Prostate gland (tissue), 2 donors: Measurements from ENCODE around the gene TECR. TPM values are rescaled to one million over a fixed set of nuclear protein-coding genes. Genes with fewer than 3 reads are reported as not detected.
A peak's percentile ranks its signal among the peaks of the same experiment; 100 is the strongest.

Experiments used
- DNase-seq: peaks from one replicate; pipeline ENCODE4 v3.0.0-alpha.2; 2019; ENCODE audit warnings: low spot score
- H3K27ac ChIP-seq, 2 donors: fragments of 200-600 bp; sonication (generic); 2 replicates each; pipeline ENCODE4 v1.5.1; 2017 to 2019
- H3K27me3 ChIP-seq: fragments of 200-600 bp; sonication (generic); replicated peaks from 2 replicates; pipeline ENCODE4 v1.5.1; 2019; ENCODE audit not compliant: insufficient read depth
- H3K36me3 ChIP-seq, 2 donors: fragments of 200-600 bp; sonication (generic); 1 replicate in 1 of 2; 2 replicates in 1 of 2; pipeline versions ENCODE4 v1.5.1 to v1.8.1; 2017 to 2019
- H3K4me1 ChIP-seq: fragments of 200-600 bp; sonication (generic); replicated peaks from 2 replicates; pipeline ENCODE4 v1.5.1; 2019
- H3K4me3 ChIP-seq, 2 donors: fragments of 200-600 bp; sonication (generic); 2 replicates each; pipeline ENCODE4 v1.5.1; 2017 to 2019
- H3K9me3 ChIP-seq: fragments of 200-600 bp; sonication (generic); 2 replicates; pipeline ENCODE4 v1.5.1; 2017
- CTCF ChIP-seq, 4 experiments: fragments of 200-600 bp in 2 of 4; fragments of 450-650 bp in 2 of 4; sonication (generic) in 2 of 4; IDR thresholded peaks; 1 replicate in 3 of 4; 2 replicates in 1 of 4; pipeline ENCODE4 v1.5.1; 2016 to 2019; ENCODE audit warnings: antibody characterized with exemption in 4 of 4, mild to moderate bottlenecking in 2 of 4, moderate library complexity in 2 of 4
- POLR2A ChIP-seq: fragments of 450-650 bp; IDR thresholded peaks from one replicate; pipeline ENCODE4 v1.6.1; 2016; ENCODE audit warnings: antibody characterized with exemption, mild to moderate bottlenecking
- POLR2AphosphoS5 ChIP-seq: sonication (generic); formaldehyde crosslinking; IDR thresholded peaks from one replicate; pipeline ENCODE4 v1.6.1; 2017; ENCODE audit warnings: antibody characterized with exemption
- whole genome bisulfite sequencing: methylation state at CpG from one replicate; pipeline ENCODE4 v1.1.5; 2018; 5-methylcytosine and 5-hydroxymethylcytosine counted together
- intact Hi-C: fragments of 100-400 bp; cut with DNase I; formaldehyde crosslinking; loops from one replicate; pipeline ENCODE4 v1.14.2; 2022
- total RNA-seq, 2 donors: library from RNA; depleted of rRNA; stranded (reverse); fragments of >200 nt; gene quantifications; one replicate each; pipeline ENCODE4 v1.1.0, GENCODE V29; 2016

Gene TECR
- total RNA-seq, 2 donors from 2014 or later: 137 to 154 TPM

- Histone ChIP-seq H3K27ac (peak overlapping the region; percentile 98 to 100), H3K9me3 (no peaks in the 10 kb centered on the region), H3K4me3 (no peak overlapping the region), H3K36me3 (peaks cover 0 to 9% of the 10 kb centered on the region in 2 donors), H3K27me3 (no peaks in the 10 kb centered on the region), H3K4me1 (peaks cover 9% of the 10 kb centered on the region)
- no peak for DNase-seq
- 78% methylated on average over 22 of the region's 22 CpGs for WGBS
- TF ChIP-seq CTCF (IDR thresholded peaks at IDR 0.05) (no peak), POLR2A (no peak), POLR2AphosphoS5 (no peak)
- intact Hi-C loops: loop anchor here (5.0 kb wide), 1 partner anchor 382 kb away; the partner anchor contains the start of gene ASF1B
Measured at GRCh38 chr19:14519245-14519859, 10.0 kb upstream of the TECR start.

DNA sequence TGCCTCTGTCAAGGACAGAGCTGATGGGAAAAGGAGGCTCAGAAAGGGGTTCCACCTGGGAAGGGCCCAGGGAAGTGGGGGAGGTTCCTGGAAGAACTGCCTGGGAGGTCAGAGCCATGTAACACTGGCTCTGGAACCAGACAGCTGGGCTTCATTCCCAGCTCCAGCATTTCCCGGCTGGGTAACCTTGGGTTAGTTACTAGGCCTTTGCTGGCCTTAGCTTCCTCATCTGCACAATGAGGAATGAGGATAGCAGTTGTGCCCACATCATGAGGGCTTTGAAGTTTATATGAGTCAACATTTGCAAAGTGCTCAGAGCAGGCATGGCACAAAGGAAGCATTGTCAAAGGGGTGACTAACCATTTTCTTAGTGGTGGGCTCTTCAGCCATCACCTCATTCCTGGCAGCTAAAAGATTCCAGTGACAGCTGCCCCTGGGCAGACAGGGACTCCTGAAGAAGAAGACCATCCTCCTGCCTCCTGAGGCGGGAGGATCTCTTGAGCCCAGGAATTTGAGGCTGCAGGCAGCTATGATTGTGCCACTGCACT lies 9.5 kb upstream of the TECR start:
- DNase-seq: no peak
- H3K9me3 ChIP-seq: no peaks in the 10 kb centered on the region
- H3K36me3 ChIP-seq: peaks cover 0 to 5% of the 10 kb centered on the region in 2 donors
- no peaks in the 10 kb centered on the region for H3K27me3 ChIP-seq
- 29% methylated on average over 2 of the region's 2 CpGs for WGBS
- peak; percentile 36 for TF ChIP-seq POLR2AphosphoS5
- no peak for TF ChIP-seq POLR2A
- peaks cover 9% of the 10 kb centered on the region for H3K4me1 ChIP-seq
- peak overlapping the region; percentile 98 to 100 for H3K27ac ChIP-seq
- intact Hi-C loops: loop anchor here (5.0 kb wide), 1 partner anchor 383 kb away; the partner anchor contains the start of gene ASF1B
- H3K4me3 ChIP-seq: no peak overlapping the region

GRCh38 chr19:14520543-14520942 lies 8.9 kb upstream of the TECR start:
- DNase-seq: no peak
- Histone ChIP-seq H3K36me3 (no peaks in the 10 kb centered on the region), H3K27me3 (no peaks in the 10 kb centered on the region), H3K9me3 (no peaks in the 10 kb centered on the region), H3K27ac (no peak overlapping the region), H3K4me3 (no peak overlapping the region), H3K4me1 (peaks cover 5% of the 10 kb centered on the region)
- intact Hi-C loops: no loop called here
- TF ChIP-seq POLR2A: no peak
- no peak for TF ChIP-seq POLR2AphosphoS5
- TF ChIP-seq CTCF (IDR thresholded peaks at IDR 0.05): no peak
- 82% methylated on average over 4 of the region's 4 CpGs for WGBS

- Histone ChIP-seq H3K27ac (peak overlapping the region; percentile 83 to 98), H3K9me3 (no peaks in the 10 kb centered on the region), H3K4me1 (peaks cover 2% of the 10 kb centered on the region), H3K27me3 (no peaks in the 10 kb centered on the region), H3K4me3 (no peak overlapping the region), H3K36me3 (no peaks in the 10 kb centered on the region)
- intact Hi-C loops: no loop called here
- TF ChIP-seq POLR2AphosphoS5 (peak; percentile 88), CTCF (IDR thresholded peaks at IDR 0.05) (no peak), POLR2A (peak; percentile 40)
- 29% methylated on average over 6 of the region's 6 CpGs for WGBS
- DNase-seq: peak; percentile 91
Measured at GRCh38 chr19:14525729-14526128, 3.7 kb upstream of the TECR start.

- H3K4me3 ChIP-seq: no peak overlapping the region
- H3K9me3 ChIP-seq: no peaks in the 10 kb centered on the region
- peaks cover 5% of the 10 kb centered on the region for H3K4me1 ChIP-seq
- intact Hi-C loops: no loop called here
- DNase-seq: no peak
- no peaks in the 10 kb centered on the region for H3K36me3 ChIP-seq
- H3K27me3 ChIP-seq: no peaks in the 10 kb centered on the region
- H3K27ac ChIP-seq: peak overlapping the region; percentile 83 to 98
- TF ChIP-seq POLR2A: no peak
- WGBS: 62% methylated on average over 4 of the region's 4 CpGs
Measured at GRCh38 chr19:14526423-14526822, 3.0 kb upstream of the TECR start.
